Tibial artery (tissue), 4 donors: ENCODE results near the gene ELMO2.

Experiments
- DNase-seq, 2 donors: peaks; one replicate each; pipeline ENCODE4 v3.0.0-alpha.2; 2019
- H3K27ac ChIP-seq, 2 donors: fragments of 200-600 bp; sonication (generic) in 1 of 2; 1 replicate in 1 of 2; 2 replicates in 1 of 2; pipeline ENCODE4 v1.5.1; 2018 to 2019; ENCODE audit warnings: mild to moderate bottlenecking in 1 of 2
- H3K27me3 ChIP-seq, 2 donors: fragments of 200-600 bp; sonication (generic) in 1 of 2; one replicate each; pipeline versions ENCODE4 v1.5.1 to v1.6.0; 2016 to 2019
- H3K36me3 ChIP-seq, 3 donors: fragments of 200-600 bp; sonication (generic) in 2 of 3; one replicate each; pipeline ENCODE4 v1.5.1; 2016 to 2019; ENCODE audit warnings: mild to moderate bottlenecking in 2 of 3
- H3K4me1 ChIP-seq, 4 donors: fragments of 200-600 bp; sonication (generic) in 2 of 4; 1 replicate in 3 of 4; 2 replicates in 1 of 4; pipeline ENCODE4 v1.5.1; 2016 to 2019
- H3K4me3 ChIP-seq, 2 donors: fragments of 200-600 bp; sonication (generic) in 1 of 2; 1 replicate in 1 of 2; 2 replicates in 1 of 2; pipeline ENCODE4 v1.5.1; 2018 to 2019; ENCODE audit warnings: mild to moderate bottlenecking in 2 of 2
- H3K9me3 ChIP-seq, 3 donors: fragments of 200-600 bp; sonication (generic) in 1 of 3; one replicate each; pipeline ENCODE4 v1.5.1; 2016 to 2019
- CTCF ChIP-seq, 2 experiments: fragments of 200-600 bp in 1 of 2; fragments of 450-650 bp in 1 of 2; IDR thresholded peaks; one replicate each; pipeline ENCODE4 v1.5.1; 2017 to 2019; ENCODE audit warnings: antibody characterized with exemption in 2 of 2, mild to moderate bottlenecking in 1 of 2, moderate library complexity in 1 of 2
- intact Hi-C: fragments of 100-400 bp; cut with DNase I; formaldehyde crosslinking; loops from one replicate; pipeline ENCODE4 v1.15.0; 2023; ENCODE audit warnings: low total_unique reads

ELMO2 gene

GRCh38 chr20:46358346-46359058, 47.9 kb downstream of the ELMO2 start:
- Histone ChIP-seq H3K36me3 (peaks cover 0 to 46% (median 0%) of the 10 kb centered on the region in 3 donors), H3K4me3 (no peak overlapping the region), H3K27me3 (no peaks in the 10 kb centered on the region), H3K9me3 (no peaks in the 10 kb centered on the region), H3K27ac (no peak overlapping the region), H3K4me1 (peaks cover 0 to 59% (median 46%) of the 10 kb centered on the region in 4 donors)
- DNase-seq = no peak
- intact Hi-C loops = loop anchor here (10.0 kb wide), 1 partner anchor 264 kb away; no protein-coding TSS in a partner anchor
- no peak for TF ChIP-seq CTCF (IDR thresholded peaks at IDR 0.05)

GRCh38 chr20:46357030-46357514, 49.3 kb downstream of the ELMO2 start:
- Histone ChIP-seq H3K4me3 (peak overlapping the region in 1 of 2 donors; percentile 19), H3K4me1 (peaks cover 0 to 45% (median 33%) of the 10 kb centered on the region in 4 donors)

DNA sequence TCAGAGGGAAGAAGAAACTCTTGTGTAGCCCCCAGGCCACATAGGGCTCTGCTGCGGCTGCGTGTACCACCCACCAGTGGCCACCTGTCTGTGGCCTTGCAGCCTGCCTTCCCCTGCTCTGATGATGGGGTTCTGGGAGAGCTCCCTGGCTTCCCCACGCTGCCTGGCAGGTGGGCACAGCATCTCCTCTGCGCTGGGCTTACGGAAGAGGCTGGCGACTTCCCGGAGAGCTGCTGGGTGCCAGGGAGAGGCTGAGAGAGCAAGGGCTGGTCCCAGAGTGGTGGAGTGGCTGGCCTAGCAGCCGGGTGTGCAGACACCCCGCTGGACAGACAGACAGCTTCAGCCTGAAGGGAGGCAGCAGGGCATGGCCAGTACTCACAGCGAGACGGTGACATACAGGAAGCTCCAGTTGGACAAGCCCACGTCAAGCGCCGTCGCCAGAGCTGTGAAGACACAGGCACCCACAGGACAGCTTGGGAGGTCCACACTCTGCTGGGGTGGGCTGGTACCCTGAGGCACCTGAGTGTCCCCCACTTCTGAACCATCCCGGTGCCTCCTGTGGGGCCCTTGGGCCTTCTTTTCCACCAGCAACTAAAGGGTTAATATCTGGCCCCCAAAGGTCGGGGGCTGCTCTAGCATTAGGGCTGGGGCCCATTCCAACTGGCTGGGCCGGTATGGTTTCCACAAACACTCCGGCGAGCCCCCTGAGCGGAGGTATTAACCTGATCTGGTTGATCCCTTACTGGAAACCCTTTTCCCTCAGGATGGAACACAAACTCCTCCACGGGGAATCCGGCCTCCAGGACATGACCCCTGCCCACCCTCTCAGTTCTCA, 50.0 kb downstream of the ELMO2 start:
- Histone ChIP-seq H3K4me1 (peaks cover 0 to 38% (median 27%) of the 10 kb centered on the region in 4 donors), H3K27ac (peak overlapping the region; percentile 50 to 58), H3K27me3 (no peaks in the 10 kb centered on the region), H3K9me3 (no peaks in the 10 kb centered on the region), H3K4me3 (peak overlapping the region in 1 of 2 donors; percentile 19), H3K36me3 (peaks cover 5 to 42% (median 7%) of the 10 kb centered on the region in 3 donors)
- no peak for DNase-seq
- intact Hi-C loops = loop anchor here (10.0 kb wide), 1 partner anchor 262 kb away; no protein-coding TSS in a partner anchor
- no peak for TF ChIP-seq CTCF (IDR thresholded peaks at IDR 0.05)

More at GRCh38 chr20:46357030-46357514, 49.3 kb downstream of the ELMO2 start:
- Histone ChIP-seq H3K27me3 (no peaks in the 10 kb centered on the region), H3K27ac (peak overlapping the region; percentile 50 to 58), H3K36me3 (peaks cover 0 to 44% (median under 1%) of the 10 kb centered on the region in 3 donors), H3K9me3 (no peaks in the 10 kb centered on the region)
- TF ChIP-seq CTCF (IDR thresholded peaks at IDR 0.05) = no peak
- intact Hi-C loops = loop anchor here (10.0 kb wide), 1 partner anchor 262 kb away; no protein-coding TSS in a partner anchor
- DNase-seq = peak in 1 of 2 donors; percentile 74

GRCh38 chr20:46355778-46356177, 50.6 kb downstream of the ELMO2 start:
- H3K9me3 ChIP-seq = no peaks in the 10 kb centered on the region
- H3K4me1 ChIP-seq = peaks cover 0 to 34% (median 25%) of the 10 kb centered on the region in 4 donors
- DNase-seq = no peak
- peaks cover 11 to 47% (median 13%) of the 10 kb centered on the region in 3 donors for H3K36me3 ChIP-seq
- intact Hi-C loops = loop anchor here (10.0 kb wide), 1 partner anchor 261 kb away; no protein-coding TSS in a partner anchor
- no peak overlapping the region for H3K4me3 ChIP-seq
- H3K27me3 ChIP-seq = no peaks in the 10 kb centered on the region
- TF ChIP-seq CTCF (IDR thresholded peaks at IDR 0.05) = no peak
- peak overlapping the region in 1 of 2 donors; percentile 58 for H3K27ac ChIP-seq

DNA sequence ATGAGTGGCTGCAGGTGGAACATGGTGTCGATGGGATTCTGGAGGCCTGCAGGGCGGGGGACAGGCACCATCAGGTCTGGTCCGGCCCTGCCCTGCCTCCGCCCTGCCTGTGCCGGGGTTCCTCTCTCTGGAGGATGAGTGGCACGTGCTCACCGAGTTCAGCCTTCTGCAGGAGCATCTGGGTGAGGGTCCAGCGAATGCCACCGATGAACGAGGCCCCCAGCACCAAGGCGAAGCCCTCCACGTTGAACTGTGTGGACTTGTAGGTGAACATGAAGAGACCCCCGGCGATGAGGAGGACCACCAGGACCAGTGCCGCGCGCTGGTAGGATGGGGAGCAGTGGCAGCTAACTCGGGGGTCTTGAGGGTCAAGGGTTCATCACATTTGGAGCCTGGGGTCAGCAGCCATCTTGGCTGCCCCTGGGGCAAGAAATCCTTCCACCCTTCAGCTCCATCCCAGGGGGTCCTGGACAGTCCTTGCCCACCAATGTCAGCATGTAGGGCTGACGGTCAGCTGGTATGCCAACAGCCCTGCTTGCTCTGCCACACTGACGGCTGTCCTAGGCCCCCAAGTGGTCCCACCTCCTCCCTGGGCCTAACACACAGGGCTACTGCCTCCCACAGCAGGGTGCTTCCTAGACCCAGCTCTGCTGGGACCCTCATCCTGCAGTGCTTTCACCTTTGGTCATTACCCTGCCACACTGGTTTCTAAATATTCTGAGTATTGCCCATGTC, 51.3 kb downstream of the ELMO2 start:
- H3K27me3 ChIP-seq = no peaks in the 10 kb centered on the region
- peaks cover 18 to 54% (median 20%) of the 10 kb centered on the region in 3 donors for H3K36me3 ChIP-seq
- no peaks in the 10 kb centered on the region for H3K9me3 ChIP-seq
- TF ChIP-seq CTCF (IDR thresholded peaks at IDR 0.05) = no peak
- no peak overlapping the region for H3K4me3 ChIP-seq
- peaks cover 0 to 33% (median 25%) of the 10 kb centered on the region in 4 donors for H3K4me1 ChIP-seq
- intact Hi-C loops = loop anchor here (10.0 kb wide), 1 partner anchor 260 kb away; no protein-coding TSS in a partner anchor
- H3K27ac ChIP-seq = no peak overlapping the region
- no peak for DNase-seq
